GM12878 (cell line): Measurements from ENCODE around the gene SIRT2. TPM values are rescaled to one million over a fixed set of nuclear protein-coding genes. Genes with fewer than 3 reads are reported as not detected.
A peak's percentile ranks its signal among the peaks of the same experiment; 100 is the strongest.

Experiments used
- ATAC-seq: fragments of 200-7000 bp; cut with Tn5 transposase; 3 replicates; pipeline ENCODE4 v1.9.1; 2020; ENCODE audit warnings: mild to moderate bottlenecking, moderate library complexity
- BruUV-seq: library from RNA; stranded (reverse); fragments of 400-500 nt; replicated peaks from 2 replicates; lab custom pipeline; 2021; lab: Mats Ljungman, UMichigan
- CTCF ChIA-PET: fragments of 300-600 bp; sonication (Branson Sonifier 250); formaldehyde crosslinking; extraction: SDS; loops from one replicate; lab custom pipeline; 2021; ENCODE audit warnings: inconsistent platforms; lab: Yijun Ruan, JAX
- POLR2A ChIA-PET: fragments of 350-600 bp; formaldehyde crosslinking; extraction: SDS; loops from one replicate; lab custom pipeline; 2021; ENCODE audit warnings: inconsistent platforms; lab: Charles Lee
- RAD21 ChIA-PET: fragments of 300-600 bp; sonication (Branson Sonifier 250); formaldehyde crosslinking; loops from one replicate; lab custom pipeline; 2023; ENCODE audit warnings: antibody characterized with exemption; ENCODE audit not compliant: unreplicated experiment; lab: Charles Lee
- SMC1A ChIA-PET: fragments of 300-600 bp; sonication (Branson Sonifier 250); formaldehyde crosslinking; loops from one replicate; lab custom pipeline; 2023; ENCODE audit not compliant: unreplicated experiment, uncharacterized antibody; lab: Charles Lee
- DNase-seq: peaks from one replicate; pipeline ENCODE4 v3.0.0-alpha.2; 2011; ENCODE audit warnings: low read depth, low spot score
- FAIRE-seq: peaks from 3 replicates; lab custom pipeline; 2011; peaks lifted over from hg19 to GRCh38; lab: Jason Lieb, UNC
- H2AFZ ChIP-seq: 2 replicates; pipeline ENCODE4 v1.6.0; 2011; ENCODE audit warnings: low read depth, low read length, control low read depth; ENCODE audit not compliant: control insufficient read depth
- H3K27ac ChIP-seq: 2 replicates; pipeline ENCODE4 v1.5.1; 2011; ENCODE audit warnings: control low read depth; ENCODE audit not compliant: control insufficient read depth, insufficient read depth
- H3K27me3 ChIP-seq, 2 experiments: replicated peaks in 1 of 2; 2 replicates each; pipeline versions ENCODE4 v1.6.0 to v1.6.1; 2011; ENCODE audit warnings: low read length in 1 of 2; ENCODE audit not compliant: control insufficient read depth in 2 of 2, insufficient read depth in 2 of 2
- H3K36me3 ChIP-seq, 2 experiments: 2 replicates each; pipeline ENCODE4 v1.5.1; 2011; ENCODE audit warnings: low read length in 1 of 2; ENCODE audit not compliant: control insufficient read depth in 2 of 2, insufficient read depth in 2 of 2
- H3K4me1 ChIP-seq: 2 replicates; pipeline ENCODE4 v1.6.1; 2011; ENCODE audit warnings: mild to moderate bottlenecking, low read length, moderate library complexity, mixed read lengths; ENCODE audit not compliant: control insufficient read depth, insufficient read depth
- H3K4me2 ChIP-seq: 2 replicates; pipeline ENCODE4 v1.6.0; 2011; ENCODE audit warnings: control low read depth; ENCODE audit not compliant: control insufficient read depth, insufficient read depth
- H3K4me3 ChIP-seq: fragments of 200-600 bp; sonication (generic); 2 replicates; pipeline ENCODE4 v1.5.1; 2016
- H3K79me2 ChIP-seq: 2 replicates; pipeline ENCODE4 v1.6.0; 2011; ENCODE audit warnings: low read length; ENCODE audit not compliant: control insufficient read depth, insufficient read depth
- H3K9ac ChIP-seq: 2 replicates; pipeline ENCODE4 v1.8.0; 2011; ENCODE audit warnings: low read length, control low read depth, mixed read lengths; ENCODE audit not compliant: control insufficient read depth, insufficient read depth
- H3K9me3 ChIP-seq: replicated peaks from 3 replicates; pipeline ENCODE4 v1.5.1; 2011; ENCODE audit warnings: mild to moderate bottlenecking, low read length; ENCODE audit not compliant: control insufficient read depth, insufficient read depth
- H4K20me1 ChIP-seq: 2 replicates; pipeline ENCODE4 v1.6.0; 2011; ENCODE audit not compliant: control insufficient read depth, insufficient read depth
- ATF2 ChIP-seq: IDR thresholded peaks from 2 replicates; pipeline ENCODE4 v1.6.1; 2012; ENCODE audit warnings: low read length, inconsistent platforms
- EGR1 ChIP-seq, 2 experiments: IDR thresholded peaks; 1 replicate in 1 of 2; 2 replicates in 1 of 2; pipeline ENCODE4 v1.6.1; 2011 to 2012; ENCODE audit warnings: low read depth in 2 of 2, low read length in 2 of 2, borderline replicate concordance in 1 of 2, mild to moderate bottlenecking in 1 of 2, moderate library complexity in 1 of 2
- IRF4 ChIP-seq: IDR thresholded peaks from 2 replicates; pipeline ENCODE4 v1.6.1; 2011; ENCODE audit warnings: low read depth, low read length
- MTA2 ChIP-seq: fragments of 450-650 bp; IDR thresholded peaks from 2 replicates; pipeline ENCODE4 v1.6.1; 2016; ENCODE audit warnings: low read depth, mild to moderate bottlenecking, moderate library complexity
- ZBTB40 ChIP-seq: fragments of 450-650 bp; IDR thresholded peaks from 2 replicates; pipeline ENCODE4 v1.6.1; 2016; ENCODE audit warnings: mild to moderate bottlenecking, moderate library complexity, borderline replicate concordance
- WGBS: methylation state at CpG from one replicate; pipeline ENCODE4 v1.1.6; 2016; ENCODE audit warnings: low lambda C conversion rate; ENCODE audit not compliant: insufficient replicate concordance, insufficient coverage; ENCODE audit errors: missing lambda C conversion rate; 5-methylcytosine and 5-hydroxymethylcytosine counted together
- in situ Hi-C: fragments of 300-500 bp; cut with MboI; formaldehyde crosslinking; loops from 9 replicates; pipeline ENCODE4 v1.14.3; 2018; ENCODE audit warnings: mixed read lengths
- intact Hi-C: fragments of 100-400 bp; cut with micrococcal nuclease; formaldehyde crosslinking; loops from one replicate; pipeline ENCODE4 v1.14.2; 2022; ENCODE audit not compliant: unreplicated experiment
- polyA plus RNA-seq, 11 experiments: library from polyadenylated mRNA; depleted of rRNA in 4 of 11; unstranded in 6 of 11; stranded (reverse) in 5 of 11; fragments of >200 nt; fragmentation: Nextera tagmentation in 4 of 11; fragmentation: Illumina TruSeq in 1 of 11; extraction: Ambion mirVana in 4 of 11; extraction: Trizol in 1 of 11; gene quantifications; 1 replicate in 1 of 11; 2 replicates in 10 of 11; pipeline versions ENCODE4 v1.2.1 to v1.2.3, GENCODE V29; 2011 to 2016; ENCODE audit warnings: inconsistent platforms in 2 of 11, missing spikeins in 2 of 11, low read depth in 1 of 11
- total RNA-seq, 4 experiments: library from RNA; depleted of rRNA in 3 of 4; stranded (reverse); fragments of >200 nt in 3 of 4; fragmentation: Illumina TruSeq in 1 of 4; extraction: Trizol in 1 of 4; gene quantifications; 2 replicates each; pipeline versions ENCODE4 v1.2.1 to v1.2.3, GENCODE V29; 2013 to 2021
- TF ChIP-seq, protein P1 (sequence below): fragments of 450-650 bp; conservative IDR thresholded peaks from 2 replicates; pipeline ENCODE4 v1.6.1; 2017; ENCODE audit warnings: mild to moderate bottlenecking, moderate library complexity
- TF ChIP-seq, protein P2 (sequence below): fragments of 450-650 bp; IDR thresholded peaks from 2 replicates; pipeline ENCODE4 v1.6.1; 2017; ENCODE audit warnings: antibody characterized with exemption, mild to moderate bottlenecking, moderate library complexity

Gene SIRT2
- total and polyA plus RNA-seq, 10 of the 15 experiments (the other 5 are each of a cell fraction or from before 2014, with no cell fraction given), result 1.4 to 38.7 (median 24.1) TPM

GRCh38 chr19:38852231-38853044 is 47.0 kb downstream of the SIRT2 start (continued):
- TF ChIP-seq, protein P1, sequence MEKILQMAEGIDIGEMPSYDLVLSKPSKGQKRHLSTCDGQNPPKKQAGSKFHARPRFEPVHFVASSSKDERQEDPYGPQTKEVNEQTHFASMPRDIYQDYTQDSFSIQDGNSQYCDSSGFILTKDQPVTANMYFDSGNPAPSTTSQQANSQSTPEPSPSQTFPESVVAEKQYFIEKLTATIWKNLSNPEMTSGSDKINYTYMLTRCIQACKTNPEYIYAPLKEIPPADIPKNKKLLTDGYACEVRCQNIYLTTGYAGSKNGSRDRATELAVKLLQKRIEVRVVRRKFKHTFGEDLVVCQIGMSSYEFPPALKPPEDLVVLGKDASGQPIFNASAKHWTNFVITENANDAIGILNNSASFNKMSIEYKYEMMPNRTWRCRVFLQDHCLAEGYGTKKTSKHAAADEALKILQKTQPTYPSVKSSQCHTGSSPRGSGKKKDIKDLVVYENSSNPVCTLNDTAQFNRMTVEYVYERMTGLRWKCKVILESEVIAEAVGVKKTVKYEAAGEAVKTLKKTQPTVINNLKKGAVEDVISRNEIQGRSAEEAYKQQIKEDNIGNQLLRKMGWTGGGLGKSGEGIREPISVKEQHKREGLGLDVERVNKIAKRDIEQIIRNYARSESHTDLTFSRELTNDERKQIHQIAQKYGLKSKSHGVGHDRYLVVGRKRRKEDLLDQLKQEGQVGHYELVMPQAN, result peak; percentile 42; the same call in 1 of the 2 replicates

DNA sequence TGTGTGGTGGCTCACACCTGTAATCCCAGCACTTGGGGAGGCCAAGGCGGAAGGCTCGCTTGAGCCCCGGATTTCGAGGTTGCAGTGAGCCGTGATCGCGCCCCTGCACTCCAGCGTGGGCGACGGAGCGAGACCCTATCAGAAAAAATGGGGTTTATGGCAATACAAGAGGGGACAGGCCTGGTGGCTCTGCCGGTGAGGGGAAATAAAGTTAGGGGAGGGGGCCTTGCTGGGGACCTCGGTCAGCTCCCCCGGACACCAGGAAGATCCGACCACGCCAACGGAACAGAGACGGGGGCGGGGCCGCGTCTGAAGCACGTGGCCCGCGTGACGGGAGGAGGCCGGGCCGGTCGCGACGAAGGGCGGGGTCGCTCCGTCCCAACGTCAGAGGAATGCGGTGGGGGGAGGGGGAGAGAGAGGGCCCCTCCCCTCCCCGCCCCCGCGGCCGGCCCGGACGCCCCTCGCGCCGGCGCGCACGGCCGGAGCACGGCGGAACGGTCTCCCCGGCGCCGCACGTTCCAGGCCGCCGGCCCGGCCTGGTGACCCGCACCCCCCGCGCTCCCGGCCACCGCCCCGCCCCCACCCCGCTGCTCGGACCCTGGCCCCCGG is 47.7 kb downstream of the SIRT2 start:
- Histone ChIP-seq H3K9me3 (no peaks in the 10 kb centered on the region), H2AFZ (peak overlapping the region; percentile 55; the same call in 1 of the 2 replicates), H4K20me1 (peaks cover 3% of the 10 kb centered on the region; the same call in 1 of the 2 replicates), H3K79me2 (peaks cover 29% of the 10 kb centered on the region), H3K4me2 (peak overlapping the region; percentile 98), H3K36me3 (peaks cover 5 to 9% of the 10 kb centered on the region in 2 experiments), H3K27ac (peak overlapping the region; percentile 91), H3K9ac (peak overlapping the region; percentile 92), H3K4me1 (peaks cover 11% of the 10 kb centered on the region), H3K27me3 (no peaks in the 10 kb centered on the region), H3K4me3 (peak overlapping the region; percentile 96)
- POLR2A ChIA-PET, result interaction anchor here (0.6 to 4.4 kb wide), 9 partner anchors 13 to 236 kb away, joined by 3 to 144 read pairs (median 5); partner anchors contain the start of genes ECH1, MRPS12, NFKBIB and SARS2
- CTCF ChIA-PET, result interaction anchor here (0.6 to 2.5 kb wide), 7 partner anchors 9 to 449 kb away, joined by 3 to 14 read pairs (median 4); partner anchors contain the start of genes FAM98C, NFKBIB and SIRT2
- WGBS, result 1% methylated on average over 29 of the region's 67 CpGs
- FAIRE-seq (no peak), DNase-seq (no peak), ATAC-seq (peak; percentile 28)
- no TSS peak for BruUV-seq
- SMC1A ChIA-PET, result interaction anchor here (1.0 to 4.5 kb wide), 6 partner anchors 10 to 20 kb away, joined by 3 to 44 read pairs (median 8); no protein-coding TSS in a partner anchor
- intact Hi-C loops, result no loop called here
- in situ Hi-C loops, result no loop called here
- RAD21 ChIA-PET, result interaction anchor here (0.7 to 3.6 kb wide), 6 partner anchors 9 to 26 kb away, joined by 3 to 47 read pairs (median 7); partner anchors contain the start of genes ECH1 and RINL
- TF ChIP-seq EGR1 (IDR thresholded peaks at IDR 0.05; ENCODE audit: borderline replicate concordance in 1 of 2, low read depth in 2 of 2, low read length in 2 of 2), result peak in 1 of 2 experiments; percentile 97; a peak in 2 of 3 replicates
- TF ChIP-seq IRF4, result no peak
- TF ChIP-seq ZBTB40, result no peak; the same call in 1 of the 2 replicates
- peak; percentile 36; the same call in 1 of the 2 replicates for TF ChIP-seq MTA2
- TF ChIP-seq ATF2, result no peak
- TF ChIP-seq, protein P2, sequence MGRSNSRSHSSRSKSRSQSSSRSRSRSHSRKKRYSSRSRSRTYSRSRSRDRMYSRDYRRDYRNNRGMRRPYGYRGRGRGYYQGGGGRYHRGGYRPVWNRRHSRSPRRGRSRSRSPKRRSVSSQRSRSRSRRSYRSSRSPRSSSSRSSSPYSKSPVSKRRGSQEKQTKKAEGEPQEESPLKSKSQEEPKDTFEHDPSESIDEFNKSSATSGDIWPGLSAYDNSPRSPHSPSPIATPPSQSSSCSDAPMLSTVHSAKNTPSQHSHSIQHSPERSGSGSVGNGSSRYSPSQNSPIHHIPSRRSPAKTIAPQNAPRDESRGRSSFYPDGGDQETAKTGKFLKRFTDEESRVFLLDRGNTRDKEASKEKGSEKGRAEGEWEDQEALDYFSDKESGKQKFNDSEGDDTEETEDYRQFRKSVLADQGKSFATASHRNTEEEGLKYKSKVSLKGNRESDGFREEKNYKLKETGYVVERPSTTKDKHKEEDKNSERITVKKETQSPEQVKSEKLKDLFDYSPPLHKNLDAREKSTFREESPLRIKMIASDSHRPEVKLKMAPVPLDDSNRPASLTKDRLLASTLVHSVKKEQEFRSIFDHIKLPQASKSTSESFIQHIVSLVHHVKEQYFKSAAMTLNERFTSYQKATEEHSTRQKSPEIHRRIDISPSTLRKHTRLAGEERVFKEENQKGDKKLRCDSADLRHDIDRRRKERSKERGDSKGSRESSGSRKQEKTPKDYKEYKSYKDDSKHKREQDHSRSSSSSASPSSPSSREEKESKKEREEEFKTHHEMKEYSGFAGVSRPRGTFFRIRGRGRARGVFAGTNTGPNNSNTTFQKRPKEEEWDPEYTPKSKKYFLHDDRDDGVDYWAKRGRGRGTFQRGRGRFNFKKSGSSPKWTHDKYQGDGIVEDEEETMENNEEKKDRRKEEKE, result no peak
